HG03575 (cell line): Measurements from ENCODE around the gene DLL4.
A peak's percentile ranks its signal among the peaks of the same experiment; 100 is the strongest.

ENCODE experiments used
- ATAC-seq: cut with Tn5 transposase; IDR thresholded peaks from one replicate; pipeline ENCODE4 v1.9.1; 2021; ENCODE audit not compliant: unreplicated experiment, insufficient number of reproducible peaks, low FRiP score; ENCODE audit errors: extremely low read depth

DLL4 gene

GRCh38 chr15:40928821-40929659 is at the start of gene DLL4:
Gene DLL4, plus strand, starts transcription at chr15:40929340. Its CDS starts 329 bp downstream, at chr15:40929669.
- no peak for ATAC-seq

GRCh38 chr15:40879609-40880008 is 49.5 kb upstream of the DLL4 start:
- ATAC-seq, result no peak

GRCh38 chr15:40881351-40881750 is 47.8 kb upstream of the DLL4 start:
- no peak for ATAC-seq

- no peak for ATAC-seq
These were observed 42.6 kb upstream of the DLL4 start for GRCh38 chr15:40886586-40886985.

GRCh38 chr15:40889112-40889511 is 40.0 kb upstream of the DLL4 start:
- no peak for ATAC-seq

GRCh38 chr15:40891138-40891537 is 38.0 kb upstream of the DLL4 start:
- no peak for ATAC-seq

- ATAC-seq, result no peak
These were observed 37.2 kb upstream of the DLL4 start for GRCh38 chr15:40891810-40892446.

GRCh38 chr15:40892447-40893012 is 36.6 kb upstream of the DLL4 start:
- no peak for ATAC-seq

- ATAC-seq, result no peak
These were observed 36.0 kb upstream of the DLL4 start for GRCh38 chr15:40893019-40893670.

- peak; percentile 29 for ATAC-seq
These were observed 35.1 kb upstream of the DLL4 start, which contains the start of gene VPS18 for GRCh38 chr15:40893733-40894680. Gene VPS18, plus strand, starts transcription at chr15:40894450. Its CDS starts 319 bp downstream, at chr15:40894769.

GRCh38 chr15:40894681-40895448 is 34.3 kb upstream of the DLL4 start:
- ATAC-seq, result no peak

- ATAC-seq, result no peak
These were observed 29.5 kb upstream of the DLL4 start for GRCh38 chr15:40899536-40900207.

- no peak for ATAC-seq
These were observed 28.7 kb upstream of the DLL4 start for GRCh38 chr15:40900256-40901052.

- ATAC-seq, result no peak
These were observed 28.1 kb upstream of the DLL4 start for GRCh38 chr15:40901053-40901443.

GRCh38 chr15:40902605-40903561 is 26.3 kb upstream of the DLL4 start:
- no peak for ATAC-seq
